GM19467 (cell line): ENCODE data around the gene TRMT11.
"Not testable (repeated sequence)": the region's sequence is repeated elsewhere in the genome, so short reads cannot be mapped to it uniquely, and the experiment has no call there.

Experiments
- ATAC-seq: cut with Tn5 transposase; IDR thresholded peaks from one replicate; pipeline ENCODE4 v1.9.1; 2021; ENCODE audit warnings: mild to moderate bottlenecking, moderate library complexity; ENCODE audit not compliant: unreplicated experiment

Gene TRMT11

DNA sequence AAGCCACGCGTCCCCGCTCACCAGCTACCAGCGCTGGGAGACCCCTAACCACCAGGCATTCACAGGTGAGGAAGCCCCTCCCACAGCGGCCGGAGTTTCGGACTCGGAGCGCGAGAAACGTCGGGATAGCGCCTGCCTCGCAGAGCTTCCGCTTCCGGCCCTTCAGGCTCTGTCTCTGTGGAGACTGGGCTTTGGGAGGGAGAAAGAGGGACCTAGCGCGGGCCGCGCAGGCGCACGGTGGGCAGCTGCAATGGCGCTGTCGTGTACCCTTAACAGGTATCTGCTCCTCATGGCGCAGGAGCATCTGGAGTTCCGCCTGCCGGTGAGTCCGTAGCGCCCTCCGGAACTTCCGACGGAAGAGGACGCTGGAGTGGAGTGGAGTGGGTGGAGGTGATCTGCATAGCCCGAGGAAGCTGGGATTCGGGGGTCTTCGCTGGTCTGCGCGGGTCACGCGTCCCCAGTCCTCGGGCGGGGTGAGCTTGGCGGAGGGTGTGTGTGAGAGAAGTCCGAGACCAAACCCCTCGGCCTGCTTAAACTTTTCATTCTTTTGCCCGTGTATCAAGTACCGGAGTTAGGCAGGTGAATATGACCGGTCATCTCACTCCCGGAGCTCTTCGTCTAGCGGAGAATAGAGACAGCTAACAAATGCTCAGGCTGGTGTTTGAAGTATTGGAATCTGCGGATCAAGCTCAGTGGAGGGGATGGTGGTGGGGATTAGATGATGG, at the start of gene TRMT11:
Gene TRMT11 (plus strand): TSS at position 240 of the 725 bp plus-strand sequence. CDS start 11 bp downstream, at position 251.
- ATAC-seq = peak; percentile 98

DNA sequence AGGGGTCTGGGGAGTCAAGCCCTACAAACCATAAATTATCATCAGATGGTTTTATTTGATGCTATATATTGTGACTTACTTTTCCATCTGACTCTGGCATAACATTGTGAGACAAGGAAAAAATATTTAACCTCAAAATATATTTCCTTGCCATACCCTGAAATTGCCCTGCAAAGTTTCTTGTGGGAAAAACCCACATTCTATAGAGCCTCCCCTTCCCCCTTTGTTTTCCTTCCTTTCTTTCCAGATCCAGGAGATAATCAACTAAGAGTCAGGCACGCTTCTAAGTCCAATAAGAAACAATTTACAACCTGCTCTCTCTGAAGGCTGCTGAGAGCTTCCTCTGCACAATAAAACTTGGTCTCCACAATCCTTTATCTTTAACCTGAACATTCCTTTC, 47.3 kb upstream of the TRMT11 start:
- ATAC-seq = no peak

DNA sequence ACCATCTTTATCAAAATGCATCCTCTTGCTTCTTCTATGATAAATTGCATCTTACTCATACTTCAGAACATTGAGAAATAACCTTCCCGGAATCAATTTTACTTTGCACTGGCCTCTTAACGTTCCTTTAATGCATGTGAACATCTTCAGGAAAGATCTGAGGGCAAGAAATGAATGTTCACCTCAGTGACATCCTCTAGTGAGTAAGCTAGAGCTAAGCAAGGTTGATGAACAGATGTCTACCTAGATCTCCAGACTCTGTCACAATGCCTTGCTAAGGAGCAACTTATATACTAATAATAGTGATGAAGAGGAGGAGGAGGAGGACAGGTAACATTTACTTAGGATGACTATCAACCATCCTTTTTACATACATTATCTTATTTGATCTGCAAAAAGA, 46.5 kb upstream of the TRMT11 start:
- ATAC-seq = no peak

DNA sequence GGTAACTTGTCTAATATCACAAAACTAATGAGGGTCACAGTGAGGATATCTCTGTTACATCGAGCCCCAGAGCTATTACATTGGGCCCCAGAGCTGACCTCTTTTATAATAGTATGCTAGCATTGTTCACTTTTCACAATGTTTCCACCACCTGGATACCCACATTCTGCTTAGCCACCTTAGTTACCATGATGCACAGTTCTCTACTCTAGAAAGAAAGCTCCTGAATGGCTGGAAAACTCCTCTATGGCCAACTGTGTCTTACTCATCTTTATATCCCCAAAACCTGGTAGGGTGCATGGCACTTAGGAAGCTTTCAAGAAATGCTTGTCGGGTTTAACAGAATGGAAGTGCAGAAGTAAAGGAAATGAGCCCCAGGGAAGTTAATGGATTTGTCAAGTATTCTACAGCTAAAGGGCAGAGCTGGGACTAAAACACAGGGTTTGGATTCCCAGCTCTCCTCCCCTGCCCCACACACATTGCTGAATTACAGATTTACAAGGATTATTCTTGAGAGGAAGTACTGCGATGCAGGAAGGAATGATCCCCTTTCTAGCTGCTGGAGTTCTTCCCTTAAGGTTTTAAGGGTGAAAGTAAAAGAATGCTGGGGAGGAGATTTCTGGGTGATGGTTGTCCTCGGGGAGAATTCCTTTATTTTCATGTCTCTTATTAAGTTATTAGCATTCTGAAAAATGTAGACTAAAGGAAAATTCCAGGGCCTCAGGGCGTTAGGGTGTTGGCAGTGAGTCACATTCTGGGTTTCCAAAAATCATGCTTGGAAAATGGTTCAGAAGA, 45.9 kb upstream of the TRMT11 start:
- no peak for ATAC-seq

DNA sequence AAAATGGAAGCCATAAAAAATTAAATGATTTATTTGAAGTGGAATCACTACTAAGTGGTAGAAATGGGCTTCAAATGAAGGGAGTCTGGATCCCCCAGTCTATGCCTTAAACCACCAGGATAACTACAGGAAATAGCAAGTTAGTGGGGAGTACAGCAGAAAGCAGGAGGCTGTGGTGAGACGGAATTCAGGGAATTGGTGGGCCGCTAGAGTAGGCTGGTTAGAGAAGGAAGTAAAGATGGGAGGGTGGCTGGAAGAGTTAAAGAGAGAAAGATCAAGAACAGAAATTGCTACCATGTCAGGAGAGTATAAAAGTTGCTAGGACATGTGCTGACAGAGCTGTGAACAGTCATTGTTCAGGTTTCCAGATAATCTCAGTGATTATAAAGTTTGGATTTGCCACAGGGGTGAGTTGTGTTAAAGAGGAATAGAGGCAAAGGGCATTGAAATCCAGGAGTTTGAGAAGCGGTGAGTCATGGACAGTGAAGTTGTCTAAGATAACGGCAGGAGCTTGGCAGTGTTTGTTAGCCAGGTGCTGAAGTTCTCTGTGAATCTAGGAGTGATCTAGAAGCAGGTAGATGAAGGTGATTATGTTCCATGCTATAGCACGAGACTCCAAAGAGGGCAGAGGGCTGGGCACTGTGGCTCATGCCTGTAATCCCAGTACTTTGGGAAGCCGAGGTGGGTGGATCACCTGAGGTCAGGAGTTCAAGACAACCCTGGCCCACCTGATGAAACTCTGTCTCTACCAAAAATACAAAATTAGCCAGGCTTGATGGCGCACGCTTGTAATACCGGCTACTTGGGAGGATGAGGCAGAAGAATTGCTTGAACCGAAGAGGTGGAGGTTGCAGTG, 43.4 kb upstream of the TRMT11 start:
- no peak for ATAC-seq

DNA sequence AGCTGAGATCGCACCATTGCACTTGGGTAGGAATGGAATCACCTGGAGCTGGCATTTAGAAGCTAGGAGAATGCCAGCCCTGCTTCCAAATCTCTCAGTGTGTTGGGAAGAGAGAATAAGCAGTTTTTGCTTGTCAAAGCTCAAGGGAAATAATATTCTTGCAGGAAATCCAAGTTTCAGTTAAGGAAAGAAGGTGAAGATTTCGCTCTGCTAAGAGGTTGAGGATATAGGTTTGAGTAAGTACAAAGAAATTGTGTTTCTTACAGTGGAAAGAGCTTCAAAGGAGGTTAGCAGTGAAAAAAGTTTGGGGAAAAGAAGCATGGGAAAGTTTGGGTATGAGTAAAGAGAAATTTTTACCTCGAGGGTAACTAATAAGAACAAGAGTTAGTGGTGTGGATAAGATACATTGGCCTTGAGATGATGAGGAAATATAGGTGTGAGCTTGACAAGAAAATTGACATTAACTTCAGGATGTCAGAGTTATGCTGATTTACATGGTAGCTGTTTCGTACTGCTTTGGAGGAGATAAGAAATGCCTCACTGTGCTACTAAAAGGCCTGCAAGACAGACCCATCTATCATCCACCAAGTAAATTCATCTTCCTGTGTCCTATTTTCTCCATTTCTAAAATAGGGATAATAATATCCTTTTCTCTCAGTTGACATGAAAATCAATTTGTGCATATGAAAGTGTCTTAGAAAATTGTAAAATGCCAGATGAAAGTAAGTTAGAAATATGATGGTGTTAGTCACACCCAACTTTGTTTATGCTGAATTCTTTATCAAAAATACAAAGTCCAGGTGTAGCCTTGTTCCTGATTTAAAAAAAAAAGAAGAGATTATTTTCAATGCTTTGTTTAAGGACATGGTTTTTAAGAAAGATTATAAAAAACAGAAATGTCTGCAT, 42.6 kb upstream of the TRMT11 start:
- ATAC-seq = no peak

DNA sequence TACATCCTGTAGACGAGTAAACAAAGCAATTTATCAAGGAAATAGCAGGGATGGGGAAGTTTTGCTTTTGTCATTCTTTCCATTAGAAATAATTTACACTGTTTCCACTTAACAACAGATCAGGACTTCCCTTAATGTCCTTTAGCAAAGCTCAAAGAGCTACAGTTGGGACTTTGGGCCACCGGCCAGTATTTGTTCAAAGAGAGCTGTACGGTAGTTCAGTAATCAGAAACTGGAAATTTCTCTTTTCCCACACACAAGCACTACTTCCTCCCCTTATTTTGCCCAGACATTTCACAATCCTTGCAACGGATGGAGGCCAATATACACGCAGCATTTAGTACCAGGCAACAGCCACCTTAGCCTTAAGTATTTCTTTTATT, 41.9 kb upstream of the TRMT11 start:
- ATAC-seq = no peak

DNA sequence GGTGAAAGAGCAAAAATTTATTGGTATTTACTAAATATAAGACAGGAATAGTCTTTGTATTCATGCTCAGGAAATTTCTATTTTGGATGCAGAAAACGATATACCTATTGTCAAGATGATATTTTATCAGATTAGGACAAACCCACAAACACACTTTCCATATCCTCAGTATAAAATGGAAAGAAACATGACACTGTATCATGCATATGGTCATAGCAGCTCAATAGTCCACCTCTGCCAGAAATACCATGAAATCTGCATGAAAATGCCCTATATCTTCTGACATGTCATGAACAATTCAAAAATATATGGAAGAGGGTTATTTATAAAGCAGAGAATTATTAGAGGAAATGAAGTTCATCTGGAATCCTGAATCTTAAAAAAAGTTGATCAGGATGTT, 41.4 kb upstream of the TRMT11 start:
- no peak for ATAC-seq

DNA sequence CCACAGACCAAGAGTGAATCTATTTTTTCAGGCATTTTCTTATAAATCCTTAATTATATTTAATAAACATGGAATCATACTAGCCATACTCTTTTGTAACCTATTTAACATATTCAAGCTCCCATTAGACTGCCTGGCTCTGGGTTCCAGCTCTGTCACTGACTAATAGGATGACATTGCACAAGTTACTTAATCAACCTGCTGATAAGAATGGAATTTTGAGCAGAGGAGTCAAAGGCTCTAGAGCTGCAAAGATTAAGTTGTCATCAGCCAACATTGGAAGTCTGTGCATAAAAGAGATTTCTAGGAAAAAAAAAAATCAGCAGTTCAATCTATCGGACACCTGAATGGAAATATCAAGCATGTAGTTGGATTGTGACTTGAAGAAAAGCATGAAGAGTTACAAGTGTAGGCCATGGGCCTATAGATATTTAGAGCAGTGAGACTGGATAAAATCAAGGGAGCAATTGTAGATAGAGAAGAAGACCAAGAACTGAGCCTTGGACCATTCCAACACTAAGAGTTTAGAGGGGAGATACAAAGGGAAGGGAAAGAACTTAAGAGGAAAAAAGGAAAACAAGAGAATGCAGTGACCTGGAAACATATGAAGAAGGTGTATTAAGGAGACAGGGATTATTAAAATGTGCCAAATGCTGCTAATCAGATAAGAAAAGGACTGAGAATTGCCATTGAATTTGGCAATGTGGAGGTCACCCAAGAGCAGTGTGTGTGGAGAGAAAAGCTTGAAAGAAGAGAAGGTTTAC, 40.8 kb upstream of the TRMT11 start:
- no peak for ATAC-seq

DNA sequence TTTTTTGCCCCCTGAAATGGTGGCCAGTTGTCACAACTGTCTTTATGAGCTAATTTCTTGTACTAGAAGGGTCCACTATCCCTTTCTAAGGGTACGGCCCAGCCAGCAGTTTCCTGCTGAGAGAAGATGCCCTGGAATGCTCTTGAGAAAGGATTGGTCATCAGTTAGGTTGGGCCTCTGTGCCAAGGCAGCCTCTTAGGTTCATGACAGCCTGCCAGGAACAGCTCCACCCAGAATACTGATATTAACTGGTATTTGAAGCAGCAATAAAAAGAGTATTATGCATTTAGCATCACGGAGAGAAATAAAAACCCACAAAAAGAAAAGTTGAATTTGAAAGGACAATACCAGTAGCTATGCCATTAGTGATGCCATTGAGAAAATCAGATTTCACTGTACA, 38.7 kb upstream of the TRMT11 start:
- ATAC-seq = no peak

DNA sequence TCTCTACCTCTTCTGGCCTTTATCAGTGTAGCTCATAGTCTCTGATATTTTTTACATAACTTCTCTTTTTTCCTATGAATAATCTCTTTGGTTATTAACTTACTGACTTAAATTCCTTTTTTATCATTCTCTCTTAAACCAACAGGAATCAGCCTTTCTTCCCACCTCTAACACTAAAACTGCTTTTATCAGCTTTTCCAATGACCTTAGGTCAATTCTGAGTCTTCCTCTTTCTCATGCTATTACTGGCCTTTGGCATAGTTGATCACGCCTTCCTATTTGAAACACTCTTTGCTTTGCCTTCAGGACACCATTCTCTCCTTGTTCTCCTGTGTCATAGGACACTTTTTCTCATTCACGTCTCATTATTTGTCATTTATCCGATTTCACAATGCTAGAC, 37.9 kb upstream of the TRMT11 start:
- no peak for ATAC-seq

DNA sequence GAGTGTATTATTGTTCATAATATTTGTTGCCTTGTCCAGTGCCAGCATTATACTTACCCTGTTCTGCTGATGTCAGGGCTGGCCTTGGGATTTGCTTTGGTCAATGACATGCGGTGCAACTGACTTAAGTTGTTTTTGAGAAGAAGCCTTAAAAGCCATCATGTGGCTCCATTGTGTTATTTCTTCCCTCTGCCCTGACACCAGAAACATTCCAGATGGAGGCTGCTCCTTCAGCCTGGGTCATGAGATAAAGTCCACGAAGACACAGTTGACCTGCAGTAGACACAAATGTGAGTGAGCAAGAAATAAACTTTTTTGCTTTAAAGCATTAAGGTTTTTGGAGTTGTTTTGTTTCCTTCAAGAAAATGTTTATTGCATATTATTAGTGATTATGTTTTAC, 37.3 kb upstream of the TRMT11 start:
- ATAC-seq = no peak

DNA sequence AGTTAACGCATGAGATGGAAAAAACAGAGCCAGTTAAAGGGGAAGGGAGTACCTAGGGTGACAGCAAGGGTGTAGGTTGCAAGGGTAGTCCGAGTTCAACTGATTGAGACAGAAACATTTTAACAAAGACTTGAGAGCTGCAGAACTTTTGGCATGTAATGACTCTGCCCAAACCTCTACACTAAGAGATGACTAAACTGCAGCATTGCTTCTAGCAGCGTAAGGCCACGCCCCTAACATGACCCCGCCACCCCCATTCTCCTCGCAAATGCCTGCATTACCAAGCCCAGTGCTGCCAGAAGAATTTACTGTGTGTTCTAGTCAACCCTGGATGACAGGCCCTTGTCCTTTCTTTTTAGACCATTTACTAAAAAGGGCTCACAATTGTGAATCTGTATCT, 36.0 kb upstream of the TRMT11 start:
- ATAC-seq = no peak

DNA sequence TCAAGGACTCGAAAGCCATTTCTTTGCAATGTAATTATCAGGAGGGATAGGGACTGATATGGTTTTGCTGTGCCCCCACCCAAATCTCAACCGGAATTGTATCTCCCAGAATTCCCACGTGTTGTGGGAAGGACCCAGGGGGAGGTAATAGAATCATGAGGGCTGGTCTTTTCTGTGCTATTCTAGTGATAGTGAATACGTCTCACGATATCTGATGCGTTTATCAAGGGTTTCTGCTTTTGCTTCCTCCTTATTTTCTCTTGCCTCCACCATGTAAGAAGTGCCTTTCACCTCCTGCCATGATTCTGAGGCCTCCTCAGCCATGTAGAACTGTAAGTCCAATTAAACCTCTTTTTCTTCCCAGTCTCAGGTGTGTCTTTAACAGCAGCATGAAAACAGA, 35.6 kb upstream of the TRMT11 start:
- ATAC-seq = not testable (repeated sequence)

DNA sequence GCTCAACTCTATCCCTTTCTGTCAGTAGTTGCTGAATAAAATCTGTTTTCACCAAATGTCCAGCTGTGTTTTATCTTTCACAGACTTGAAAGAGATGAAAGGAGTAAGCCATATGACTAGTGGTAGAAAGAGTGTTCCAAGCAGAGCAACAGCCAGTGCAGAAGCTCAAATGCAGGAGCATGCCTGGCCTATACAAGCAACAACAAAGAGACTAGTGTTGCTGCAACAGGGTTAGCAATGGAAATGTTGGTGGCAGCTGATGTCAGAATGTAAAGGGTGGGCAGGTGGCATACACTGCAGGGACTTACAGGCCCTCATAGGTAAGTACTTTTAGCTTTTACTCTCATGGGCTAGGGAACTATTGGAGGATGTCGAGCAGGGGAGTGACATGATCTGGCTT, 35.0 kb upstream of the TRMT11 start:
- ATAC-seq = no peak

DNA sequence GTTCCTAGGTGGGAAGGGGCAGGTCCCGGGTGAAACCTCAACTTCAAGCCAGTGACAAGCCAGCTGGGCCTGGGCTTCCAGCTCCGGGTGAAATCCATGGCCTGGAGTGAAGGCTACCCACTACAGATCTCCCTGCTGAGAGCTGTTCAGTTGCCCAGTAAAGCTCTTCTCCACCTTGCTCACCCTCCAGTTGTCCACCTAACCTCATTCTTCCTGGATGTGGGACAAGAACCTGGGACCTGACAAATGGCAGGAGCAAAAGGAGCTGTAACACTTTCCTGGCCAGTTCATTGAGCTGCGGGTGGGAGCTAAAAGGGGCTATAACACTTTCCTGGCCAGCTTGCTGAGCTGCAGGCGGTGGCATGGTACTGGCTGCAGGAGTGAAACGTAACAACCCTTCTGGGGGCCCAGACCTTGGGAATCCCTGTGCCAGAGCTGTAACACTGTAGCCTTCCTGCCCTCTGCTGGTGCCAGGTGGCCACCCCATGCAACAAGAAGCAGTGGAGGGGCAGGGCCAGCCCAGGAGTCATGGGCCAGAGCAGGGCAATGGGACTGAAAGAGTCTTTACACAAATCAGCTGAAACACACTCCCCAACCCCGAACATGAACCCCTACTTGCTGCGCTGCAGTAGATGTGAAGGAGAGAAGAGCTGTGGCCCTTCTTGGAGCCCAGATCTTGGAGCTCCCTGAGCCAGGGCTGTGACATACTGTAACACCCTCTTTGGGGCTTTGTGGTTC, 33.4 kb upstream of the TRMT11 start:
- no peak for ATAC-seq

DNA sequence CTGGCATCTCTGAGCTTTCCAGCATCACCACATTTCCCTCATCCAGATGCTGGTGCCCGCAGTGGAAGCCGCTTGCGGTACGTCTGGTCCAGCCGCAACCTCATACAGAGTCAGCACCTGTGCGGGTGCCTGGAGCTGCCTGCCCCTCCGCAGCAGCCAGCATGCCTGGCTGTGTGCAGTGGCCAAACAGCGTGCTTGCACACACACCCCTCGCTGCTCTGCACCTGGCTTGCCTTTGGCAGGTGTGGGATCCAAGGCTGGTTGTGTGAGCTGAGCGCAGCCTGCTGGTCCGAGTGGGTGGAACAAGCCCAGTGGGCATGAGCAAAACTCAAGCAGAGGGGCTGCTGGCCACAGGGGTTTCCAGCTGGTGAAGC, 32.9 kb upstream of the TRMT11 start:
- no peak for ATAC-seq

DNA sequence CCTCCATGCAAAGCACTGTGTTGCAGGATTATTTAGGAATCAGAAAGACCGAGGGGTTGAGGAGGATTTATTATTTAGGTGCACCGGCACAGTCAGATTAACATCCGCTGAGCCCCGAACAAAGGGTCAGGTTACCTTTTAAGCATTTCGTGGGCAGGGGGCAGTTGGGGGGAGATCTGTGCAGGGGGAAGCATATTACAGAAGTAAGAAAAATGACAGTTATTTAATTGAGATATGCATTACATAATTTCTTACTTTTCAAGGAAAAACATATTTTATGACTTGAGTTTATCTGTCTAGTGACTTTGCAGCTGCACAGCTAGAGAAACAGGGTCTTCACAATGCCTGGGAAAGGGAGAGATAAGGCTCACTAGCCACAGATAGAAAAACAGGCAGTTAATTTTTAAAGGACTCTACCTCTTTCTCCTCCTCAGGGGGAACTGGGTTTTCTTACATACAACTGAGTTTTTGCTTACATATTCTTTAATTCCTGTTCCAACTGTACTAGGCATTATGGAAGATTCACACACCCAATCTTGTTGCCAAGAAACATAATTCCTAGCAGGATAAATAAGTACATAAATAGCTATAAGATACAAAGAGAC, 31.5 kb upstream of the TRMT11 start:
- no peak for ATAC-seq

DNA sequence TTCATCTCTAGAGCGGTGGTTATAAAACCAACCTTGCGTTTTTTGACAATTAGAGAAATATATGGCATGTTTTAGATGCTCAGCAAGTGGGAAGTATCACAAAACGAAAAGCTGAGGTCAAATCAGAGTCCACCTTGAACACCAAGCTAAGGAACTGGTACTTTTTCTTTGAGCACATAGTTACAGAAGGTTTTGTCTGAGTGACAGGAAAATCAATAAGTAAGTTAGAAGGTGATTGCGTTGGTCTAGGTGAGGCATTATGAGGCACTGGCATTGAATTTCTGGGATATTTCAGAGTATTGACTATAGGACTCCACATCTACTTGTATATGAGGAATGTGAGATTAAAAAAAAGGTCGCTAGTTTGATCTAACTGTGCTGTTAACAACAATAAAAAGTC, 30.4 kb upstream of the TRMT11 start:
- no peak for ATAC-seq
